ENCODE measurements around the gene AKR1C8.

Gene AKR1C8

DNA sequence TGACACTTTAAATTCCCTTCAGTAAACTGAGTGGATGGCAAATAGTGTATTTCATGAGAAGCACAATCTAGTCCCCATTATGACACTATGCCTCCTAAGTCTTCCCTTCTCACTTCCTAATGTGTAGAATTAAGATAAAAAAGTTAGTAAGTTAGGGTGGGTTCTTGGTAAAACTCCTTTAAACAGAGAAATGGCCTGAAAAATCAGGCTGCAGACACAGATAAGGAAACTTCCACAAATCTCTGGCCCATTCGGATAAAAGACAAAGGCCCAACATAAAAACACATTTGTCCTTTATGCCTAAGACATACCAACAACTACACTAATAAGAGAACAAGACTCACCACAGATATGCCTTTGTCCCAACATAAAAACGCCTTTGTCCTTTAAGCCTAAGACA, 21.5 kb downstream of the AKR1C8 start:
- TF ChIP-seq, protein P1, sequence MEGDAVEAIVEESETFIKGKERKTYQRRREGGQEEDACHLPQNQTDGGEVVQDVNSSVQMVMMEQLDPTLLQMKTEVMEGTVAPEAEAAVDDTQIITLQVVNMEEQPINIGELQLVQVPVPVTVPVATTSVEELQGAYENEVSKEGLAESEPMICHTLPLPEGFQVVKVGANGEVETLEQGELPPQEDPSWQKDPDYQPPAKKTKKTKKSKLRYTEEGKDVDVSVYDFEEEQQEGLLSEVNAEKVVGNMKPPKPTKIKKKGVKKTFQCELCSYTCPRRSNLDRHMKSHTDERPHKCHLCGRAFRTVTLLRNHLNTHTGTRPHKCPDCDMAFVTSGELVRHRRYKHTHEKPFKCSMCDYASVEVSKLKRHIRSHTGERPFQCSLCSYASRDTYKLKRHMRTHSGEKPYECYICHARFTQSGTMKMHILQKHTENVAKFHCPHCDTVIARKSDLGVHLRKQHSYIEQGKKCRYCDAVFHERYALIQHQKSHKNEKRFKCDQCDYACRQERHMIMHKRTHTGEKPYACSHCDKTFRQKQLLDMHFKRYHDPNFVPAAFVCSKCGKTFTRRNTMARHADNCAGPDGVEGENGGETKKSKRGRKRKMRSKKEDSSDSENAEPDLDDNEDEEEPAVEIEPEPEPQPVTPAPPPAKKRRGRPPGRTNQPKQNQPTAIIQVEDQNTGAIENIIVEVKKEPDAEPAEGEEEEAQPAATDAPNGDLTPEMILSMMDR (IDR thresholded peaks at IDR 0.05; ENCODE audit: insufficient read depth, low read depth, low read length, missing control alignments) = no peak
- no peak overlapping the region for H3K4me3 ChIP-seq (ENCODE audit: low read length)
- DNase-seq (ENCODE audit: low read depth) = no peak

DNA sequence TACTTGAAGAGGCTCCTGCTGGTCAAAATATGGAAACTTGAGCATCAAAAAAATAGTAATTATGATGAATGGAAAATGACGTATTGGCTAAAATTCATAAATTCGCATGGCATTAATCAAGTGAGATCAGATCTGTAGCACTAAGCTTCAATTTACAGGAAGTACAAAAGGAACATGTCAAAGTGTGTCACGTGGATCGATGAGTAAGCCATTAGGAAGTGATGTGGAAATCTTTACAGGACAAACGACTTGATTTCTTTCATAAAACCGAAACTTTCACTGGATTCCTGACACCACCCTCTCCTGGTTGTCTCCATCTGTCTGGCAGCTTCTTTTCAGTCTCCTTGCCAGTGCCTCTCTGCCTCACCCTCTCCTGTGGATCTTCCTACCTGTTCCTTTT, 25.8 kb downstream of the AKR1C8 start:
- peak; percentile 66 for DNase-seq (ENCODE audit: low read depth)
- TF ChIP-seq, protein P1 (IDR thresholded peaks at IDR 0.05; ENCODE audit: insufficient read depth, low read depth, low read length, missing control alignments) = no peak
- no peak overlapping the region for H3K4me3 ChIP-seq (ENCODE audit: low read length)

DNA sequence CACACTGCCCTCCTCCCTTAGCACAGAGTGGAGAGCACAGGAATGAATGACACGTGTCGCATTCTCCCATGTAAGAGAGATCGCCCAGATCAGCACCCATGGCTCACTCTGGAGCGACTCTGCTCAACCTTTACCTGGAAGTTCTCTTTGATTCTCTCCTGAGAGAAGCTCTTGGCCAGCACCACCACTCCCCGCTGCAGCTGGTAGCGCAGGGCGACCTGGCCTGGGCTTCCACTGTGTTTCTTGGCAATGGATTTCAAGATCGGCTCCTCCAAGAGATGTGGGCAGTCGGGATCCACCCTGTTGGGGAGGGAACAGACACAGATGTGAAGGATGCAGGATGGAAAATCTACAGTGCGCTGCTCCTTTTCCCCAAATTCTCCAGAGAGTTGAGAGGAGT, 27.4 kb downstream of the AKR1C8 start:
- TF ChIP-seq, protein P1 (IDR thresholded peaks at IDR 0.05; ENCODE audit: insufficient read depth, low read depth, low read length, missing control alignments) = no peak
- H3K4me3 ChIP-seq (ENCODE audit: low read length) = no peak overlapping the region
- DNase-seq (ENCODE audit: low read depth) = no peak

DNA sequence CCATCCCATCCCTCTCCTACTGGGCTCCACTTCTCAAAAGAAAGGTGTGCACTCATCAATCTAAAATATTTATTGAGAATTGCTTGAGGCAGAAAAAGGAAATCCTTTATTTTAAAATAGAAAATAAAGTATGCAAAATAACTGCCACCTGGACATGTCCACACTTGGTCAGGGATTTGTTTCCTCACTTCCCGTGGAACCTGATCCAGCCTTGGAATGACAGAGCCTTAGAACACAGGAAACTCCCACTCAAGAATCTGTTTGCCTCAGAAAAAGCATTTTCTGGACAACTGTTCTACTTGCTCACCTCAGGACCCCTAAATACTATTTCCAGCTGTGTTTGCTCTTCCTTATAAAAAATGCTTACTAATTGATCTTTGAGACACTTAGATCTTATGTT, 29.0 kb downstream of the AKR1C8 start:
- TF ChIP-seq, protein P1 (IDR thresholded peaks at IDR 0.05; ENCODE audit: insufficient read depth, low read depth, low read length, missing control alignments) = no peak
- no peak overlapping the region for H3K4me3 ChIP-seq (ENCODE audit: low read length)
- peak; percentile 66 for DNase-seq (ENCODE audit: low read depth)

DNA sequence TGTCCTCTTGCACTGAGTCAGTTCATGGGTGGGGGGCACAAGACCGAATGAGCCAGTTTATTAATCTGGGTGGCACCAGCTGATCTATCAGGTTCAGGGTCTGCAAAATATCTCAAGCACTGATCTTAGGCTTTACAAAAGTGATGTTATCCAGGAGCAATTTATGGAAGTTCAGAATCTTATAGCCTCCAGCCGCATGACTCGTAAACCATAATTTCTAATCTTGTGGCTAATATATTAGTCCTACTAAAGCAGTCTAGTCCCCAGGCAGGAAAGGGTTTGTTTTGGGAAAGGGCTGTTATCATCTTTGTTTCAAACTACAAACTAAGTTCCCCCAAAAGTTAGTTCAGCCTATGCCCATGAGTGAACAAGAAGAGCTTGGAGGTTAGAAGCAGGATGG, 33.9 kb downstream of the AKR1C8 start:
- peak; percentile 55 for DNase-seq (ENCODE audit: low read depth)
- H3K4me3 ChIP-seq (ENCODE audit: low read length) = no peak overlapping the region
- TF ChIP-seq, protein P1 (IDR thresholded peaks at IDR 0.05; ENCODE audit: insufficient read depth, low read depth, low read length, missing control alignments) = no peak

DNA sequence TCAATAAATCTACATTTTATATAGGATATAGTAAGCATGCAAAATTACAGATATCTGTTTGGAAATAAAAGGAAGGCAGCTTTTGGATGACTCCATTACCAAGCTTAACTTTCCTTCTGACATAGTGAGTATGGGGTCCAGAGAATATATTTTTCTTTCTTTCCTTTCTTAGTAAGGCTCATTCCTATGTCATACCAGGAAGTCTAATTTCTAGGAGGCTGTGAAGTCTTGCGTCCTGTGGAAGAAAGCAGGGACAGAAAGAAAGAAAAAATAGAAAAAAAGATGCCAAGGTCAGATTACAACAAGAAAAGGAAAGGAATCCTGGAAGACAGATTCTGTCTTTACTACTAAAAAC, 36.3 kb downstream of the AKR1C8 start:
- no peak overlapping the region for H3K4me3 ChIP-seq (ENCODE audit: low read length)
- DNase-seq (ENCODE audit: low read depth) = no peak
- TF ChIP-seq, protein P1 (IDR thresholded peaks at IDR 0.05; ENCODE audit: insufficient read depth, low read depth, low read length, missing control alignments) = no peak

DNA sequence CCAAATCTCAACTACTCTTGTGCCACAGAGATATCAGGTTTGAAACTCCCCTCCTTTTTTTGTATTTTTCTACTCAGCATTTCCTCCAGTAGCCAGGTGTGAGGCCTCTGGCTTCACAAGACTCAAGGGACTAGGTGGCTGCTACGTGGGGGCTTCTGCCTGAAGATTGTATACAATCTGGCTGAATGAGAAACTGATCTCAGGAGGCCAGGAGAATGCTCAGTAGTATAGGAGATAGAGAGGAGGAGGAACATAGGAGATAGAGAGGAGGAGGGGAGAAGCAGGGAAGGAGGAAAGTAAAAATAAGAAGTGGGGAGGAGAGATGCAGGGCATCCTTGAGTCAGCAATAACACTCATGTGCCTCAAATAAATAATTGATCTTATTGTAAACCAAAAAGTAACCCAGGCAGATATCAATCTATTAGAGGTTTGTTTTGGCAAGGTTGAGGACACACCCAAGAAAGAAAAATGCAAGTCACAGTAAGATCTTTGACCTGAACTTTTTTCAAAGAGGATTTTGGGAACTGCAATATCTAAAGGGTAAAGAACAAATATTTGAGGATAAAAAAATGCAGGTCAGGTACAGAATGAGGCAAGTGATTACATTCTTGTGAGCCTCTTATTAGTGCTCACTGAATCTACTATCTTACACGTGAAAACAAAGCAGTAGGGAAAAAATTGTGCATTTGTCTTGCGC, 36.8 kb downstream of the AKR1C8 start:
- DNase-seq (ENCODE audit: low read depth) = no peak
- no peak overlapping the region for H3K4me3 ChIP-seq (ENCODE audit: low read length)
- TF ChIP-seq, protein P1 (IDR thresholded peaks at IDR 0.05; ENCODE audit: insufficient read depth, low read depth, low read length, missing control alignments) = no peak

Data from epithelial cell of esophagus (primary cell).